GM10266 (cell line): ENCODE results near the gene L3MBTL2.

ENCODE experiments used
- DNase-seq: peaks from one replicate; pipeline ENCODE4 v3.0.0; 2012; ENCODE audit errors: extremely low spot score
- TF ChIP-seq, protein P1 (sequence below): IDR thresholded peaks from 2 replicates; pipeline ENCODE4 v1.5.1; 2012; ENCODE audit warnings: mild to moderate bottlenecking, low read depth; ENCODE audit not compliant: control insufficient read depth, insufficient read depth; ENCODE audit errors: missing control alignments

L3MBTL2 gene

GRCh38 chr22:41280065-41280464, 75.0 kb downstream of the L3MBTL2 start:
- DNase-seq = no peak
- TF ChIP-seq, protein P1, sequence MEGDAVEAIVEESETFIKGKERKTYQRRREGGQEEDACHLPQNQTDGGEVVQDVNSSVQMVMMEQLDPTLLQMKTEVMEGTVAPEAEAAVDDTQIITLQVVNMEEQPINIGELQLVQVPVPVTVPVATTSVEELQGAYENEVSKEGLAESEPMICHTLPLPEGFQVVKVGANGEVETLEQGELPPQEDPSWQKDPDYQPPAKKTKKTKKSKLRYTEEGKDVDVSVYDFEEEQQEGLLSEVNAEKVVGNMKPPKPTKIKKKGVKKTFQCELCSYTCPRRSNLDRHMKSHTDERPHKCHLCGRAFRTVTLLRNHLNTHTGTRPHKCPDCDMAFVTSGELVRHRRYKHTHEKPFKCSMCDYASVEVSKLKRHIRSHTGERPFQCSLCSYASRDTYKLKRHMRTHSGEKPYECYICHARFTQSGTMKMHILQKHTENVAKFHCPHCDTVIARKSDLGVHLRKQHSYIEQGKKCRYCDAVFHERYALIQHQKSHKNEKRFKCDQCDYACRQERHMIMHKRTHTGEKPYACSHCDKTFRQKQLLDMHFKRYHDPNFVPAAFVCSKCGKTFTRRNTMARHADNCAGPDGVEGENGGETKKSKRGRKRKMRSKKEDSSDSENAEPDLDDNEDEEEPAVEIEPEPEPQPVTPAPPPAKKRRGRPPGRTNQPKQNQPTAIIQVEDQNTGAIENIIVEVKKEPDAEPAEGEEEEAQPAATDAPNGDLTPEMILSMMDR = no peak

DNA sequence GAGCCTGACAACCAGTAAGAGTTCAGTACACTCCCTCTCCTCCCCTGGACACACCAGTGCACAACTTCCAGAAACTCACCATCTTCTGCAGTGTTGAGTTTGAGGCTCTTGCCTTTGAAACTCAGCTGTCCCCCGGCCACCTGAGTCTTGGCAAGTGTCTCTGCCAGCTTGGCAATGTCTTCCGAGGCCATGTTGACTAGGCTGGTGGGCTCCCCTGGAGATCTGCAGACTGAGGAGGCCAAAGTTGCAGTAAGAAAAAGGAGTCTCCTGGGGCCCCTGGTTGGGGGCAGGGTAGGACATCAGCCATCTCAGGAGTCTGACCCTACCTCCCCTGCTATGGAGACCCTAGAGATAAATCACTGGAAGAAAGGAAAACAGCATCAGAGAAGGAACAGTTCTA, 75.7 kb downstream of the L3MBTL2 start:
- TF ChIP-seq, protein P1 = no peak
- DNase-seq = no peak
